HepG2 (cell line): ENCODE results near the gene FBXO7. TPM values are rescaled to one million over a fixed set of nuclear protein-coding genes. Genes with fewer than 3 reads are reported as not detected.

Source experiments
- ARID2 ChIP-seq: sonication (generic); formaldehyde crosslinking; IDR thresholded peaks from 2 replicates; pipeline ENCODE4 v1.8.1; 2022; ENCODE audit warnings: mild to moderate bottlenecking, missing genetic modification reagents, borderline replicate concordance
- ATF7 ChIP-seq, 2 experiments: fragments of 450-650 bp in 1 of 2; sonication (generic) in 1 of 2; formaldehyde crosslinking in 1 of 2; IDR thresholded peaks; 2 replicates each; pipeline versions ENCODE4 v1.4.0 to v1.6.1; 2016 to 2020; ENCODE audit warnings: antibody characterized with exemption in 1 of 2, mild to moderate bottlenecking in 1 of 2, missing genetic modification reagents in 1 of 2
- CENPX ChIP-seq: sonication (generic); formaldehyde crosslinking; IDR thresholded peaks from 2 replicates; pipeline ENCODE4 v1.9.0; 2021; ENCODE audit warnings: mild to moderate bottlenecking, missing genetic modification reagents, moderate library complexity
- HDAC6 ChIP-seq: fragments of 200-600 bp; sonication (generic); IDR thresholded peaks from 2 replicates; pipeline ENCODE4 v1.7.0; 2017; ENCODE audit warnings: mild to moderate bottlenecking, antibody characterized with exemption, low read length, low read depth
- MIXL1 ChIP-seq: IDR thresholded peaks from 2 replicates; pipeline ENCODE4 v1.6.1; 2016
- MTA1 ChIP-seq: sonication (generic); formaldehyde crosslinking; IDR thresholded peaks from 2 replicates; pipeline ENCODE4 v1.4.0; 2020; ENCODE audit warnings: missing genetic modification reagents, mild to moderate bottlenecking, borderline replicate concordance
- NFKB2 ChIP-seq: sonication (generic); formaldehyde crosslinking; IDR thresholded peaks from 2 replicates; pipeline ENCODE4 v1.4.0; 2020; ENCODE audit warnings: missing genetic modification reagents, borderline replicate concordance
- TCF12 ChIP-seq, 2 experiments: fragments of 450-650 bp in 1 of 2; sonication (generic) in 1 of 2; formaldehyde crosslinking in 1 of 2; IDR thresholded peaks; 2 replicates each; pipeline versions ENCODE4 v1.6.1 to v1.8.0; 2017 to 2022; ENCODE audit warnings: antibody characterized with exemption in 1 of 2, mild to moderate bottlenecking in 1 of 2, missing genetic modification reagents in 1 of 2, moderate library complexity in 1 of 2
- ZBTB38 ChIP-seq: sonication (generic); formaldehyde crosslinking; IDR thresholded peaks from 2 replicates; pipeline ENCODE4 v1.5.1; 2020; ENCODE audit warnings: mild to moderate bottlenecking, missing genetic modification reagents
- ZBTB8A ChIP-seq: sonication (generic); formaldehyde crosslinking; IDR thresholded peaks from 2 replicates; pipeline ENCODE4 v1.4.0; 2020; ENCODE audit warnings: mild to moderate bottlenecking, low read depth, missing genetic modification reagents, borderline replicate concordance
- ZMYM3 ChIP-seq: sonication (generic); formaldehyde crosslinking; IDR thresholded peaks from 2 replicates; pipeline ENCODE4 v1.5.1; 2020; ENCODE audit warnings: mild to moderate bottlenecking, missing genetic modification reagents
- ZNF33A ChIP-seq: sonication (generic); formaldehyde crosslinking; IDR thresholded peaks from 2 replicates; pipeline ENCODE4 v1.5.1; 2020; ENCODE audit warnings: missing genetic modification reagents, mild to moderate bottlenecking, moderate library complexity, borderline replicate concordance
- ZNF354B ChIP-seq: sonication (generic); formaldehyde crosslinking; IDR thresholded peaks from 2 replicates; pipeline ENCODE4 v1.8.0; 2022; ENCODE audit warnings: mild to moderate bottlenecking, missing genetic modification reagents
- ZNF432 ChIP-seq: sonication (generic); formaldehyde crosslinking; IDR thresholded peaks from 2 replicates; pipeline ENCODE4 v1.5.0; 2020; ENCODE audit warnings: missing genetic modification reagents, mild to moderate bottlenecking, borderline replicate concordance
- ZNF790 ChIP-seq: sonication (generic); formaldehyde crosslinking; IDR thresholded peaks from 2 replicates; pipeline ENCODE4 v1.8.0; 2022; ENCODE audit warnings: missing genetic modification reagents, mild to moderate bottlenecking, borderline replicate concordance
- ZZZ3 ChIP-seq: sonication (generic); formaldehyde crosslinking; IDR thresholded peaks from 2 replicates; pipeline ENCODE4 v1.4.0; 2020; ENCODE audit warnings: missing genetic modification reagents, mild to moderate bottlenecking, borderline replicate concordance
- polyA plus RNA-seq, 8 experiments: library from polyadenylated mRNA; depleted of rRNA in 3 of 8; stranded (reverse) in 7 of 8; unstranded in 1 of 8; fragments of >200 nt; fragmentation: Illumina TruSeq in 4 of 8; extraction: Trizol in 4 of 8; gene quantifications; 2 replicates each; pipeline versions ENCODE4 v1.2.1 to v1.2.3, GENCODE V29; 2011 to 2016; ENCODE audit warnings: low read depth in 4 of 8, missing spikeins in 1 of 8, mixed read lengths in 1 of 8; ENCODE audit not compliant: insufficient read depth in 1 of 8
- total RNA-seq, 5 experiments: library from RNA; depleted of rRNA; stranded (reverse); fragments of >200 nt; fragmentation: Illumina TruSeq; extraction: Trizol; gene quantifications; 2 replicates each; pipeline ENCODE4 v1.2.3, GENCODE V29; 2016; ENCODE audit warnings: low read depth in 1 of 5
- TF ChIP-seq, protein P1 (sequence below): IDR thresholded peaks from 2 replicates; pipeline ENCODE4 v1.6.1; 2018; ENCODE audit warnings: missing genetic modification reagents, mild to moderate bottlenecking, missing compliant biosample characterization
- TF ChIP-seq, protein P2 (sequence below): sonication (generic); formaldehyde crosslinking; IDR thresholded peaks from 2 replicates; pipeline ENCODE4 v1.4.0; 2020; ENCODE audit warnings: mild to moderate bottlenecking, missing genetic modification reagents
- TF ChIP-seq, protein P3 (sequence below): fragments of 450-650 bp; IDR thresholded peaks from 2 replicates; pipeline ENCODE4 v1.6.1; 2017

The FBXO7 gene
- total and polyA plus RNA-seq, 2 of the 13 experiments (the other 11 are each of a cell fraction or from before 2014, with no cell fraction given) = 105 to 172 TPM

GRCh38 chr22:32531931-32532819, 57.6 kb downstream of the FBXO7 start (continued):
- TF ChIP-seq ZNF790 (CRISPR knock-in tag) (no peak), ZNF33A (CRISPR knock-in tag) (no peak), NFKB2 (CRISPR knock-in tag) (peak; percentile 57; the same call in 1 of the 2 replicates), MTA1 (peak; percentile 95), HDAC6 (no peak), MIXL1 (0 out of 2 replicates have a peak, but pooled peaks have one; percentile 78), CENPX (CRISPR knock-in tag) (no peak), ZZZ3 (no peak), TCF12 (IDR thresholded peaks at IDR 0.05) (no peak), TCF12 (CRISPR knock-in tag; IDR thresholded peaks at IDR 0.05) (no peak), ZNF432 (CRISPR knock-in tag) (peak; percentile 63; the same call in 1 of the 2 replicates), ARID2 (CRISPR knock-in tag) (peak; percentile 88), ATF7 (IDR thresholded peaks at IDR 0.05) (no peak), ATF7 (CRISPR knock-in tag; IDR thresholded peaks at IDR 0.05) (peak; percentile 64; the same call in 1 of the 2 replicates), ZNF354B (no peak), ZMYM3 (peak; percentile 78; the same call in 1 of the 2 replicates), ZBTB8A (CRISPR knock-in tag) (no peak; the same call in 1 of the 2 replicates), ZBTB38 (CRISPR knock-in tag) (peak; percentile 58)
- TF ChIP-seq, protein P1, sequence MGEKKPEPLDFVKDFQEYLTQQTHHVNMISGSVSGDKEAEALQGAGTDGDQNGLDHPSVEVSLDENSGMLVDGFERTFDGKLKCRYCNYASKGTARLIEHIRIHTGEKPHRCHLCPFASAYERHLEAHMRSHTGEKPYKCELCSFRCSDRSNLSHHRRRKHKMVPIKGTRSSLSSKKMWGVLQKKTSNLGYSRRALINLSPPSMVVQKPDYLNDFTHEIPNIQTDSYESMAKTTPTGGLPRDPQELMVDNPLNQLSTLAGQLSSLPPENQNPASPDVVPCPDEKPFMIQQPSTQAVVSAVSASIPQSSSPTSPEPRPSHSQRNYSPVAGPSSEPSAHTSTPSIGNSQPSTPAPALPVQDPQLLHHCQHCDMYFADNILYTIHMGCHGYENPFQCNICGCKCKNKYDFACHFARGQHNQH (CRISPR knock-in tag) = peak; percentile 32; the same call in 1 of the 2 replicates
- TF ChIP-seq, protein P2, sequence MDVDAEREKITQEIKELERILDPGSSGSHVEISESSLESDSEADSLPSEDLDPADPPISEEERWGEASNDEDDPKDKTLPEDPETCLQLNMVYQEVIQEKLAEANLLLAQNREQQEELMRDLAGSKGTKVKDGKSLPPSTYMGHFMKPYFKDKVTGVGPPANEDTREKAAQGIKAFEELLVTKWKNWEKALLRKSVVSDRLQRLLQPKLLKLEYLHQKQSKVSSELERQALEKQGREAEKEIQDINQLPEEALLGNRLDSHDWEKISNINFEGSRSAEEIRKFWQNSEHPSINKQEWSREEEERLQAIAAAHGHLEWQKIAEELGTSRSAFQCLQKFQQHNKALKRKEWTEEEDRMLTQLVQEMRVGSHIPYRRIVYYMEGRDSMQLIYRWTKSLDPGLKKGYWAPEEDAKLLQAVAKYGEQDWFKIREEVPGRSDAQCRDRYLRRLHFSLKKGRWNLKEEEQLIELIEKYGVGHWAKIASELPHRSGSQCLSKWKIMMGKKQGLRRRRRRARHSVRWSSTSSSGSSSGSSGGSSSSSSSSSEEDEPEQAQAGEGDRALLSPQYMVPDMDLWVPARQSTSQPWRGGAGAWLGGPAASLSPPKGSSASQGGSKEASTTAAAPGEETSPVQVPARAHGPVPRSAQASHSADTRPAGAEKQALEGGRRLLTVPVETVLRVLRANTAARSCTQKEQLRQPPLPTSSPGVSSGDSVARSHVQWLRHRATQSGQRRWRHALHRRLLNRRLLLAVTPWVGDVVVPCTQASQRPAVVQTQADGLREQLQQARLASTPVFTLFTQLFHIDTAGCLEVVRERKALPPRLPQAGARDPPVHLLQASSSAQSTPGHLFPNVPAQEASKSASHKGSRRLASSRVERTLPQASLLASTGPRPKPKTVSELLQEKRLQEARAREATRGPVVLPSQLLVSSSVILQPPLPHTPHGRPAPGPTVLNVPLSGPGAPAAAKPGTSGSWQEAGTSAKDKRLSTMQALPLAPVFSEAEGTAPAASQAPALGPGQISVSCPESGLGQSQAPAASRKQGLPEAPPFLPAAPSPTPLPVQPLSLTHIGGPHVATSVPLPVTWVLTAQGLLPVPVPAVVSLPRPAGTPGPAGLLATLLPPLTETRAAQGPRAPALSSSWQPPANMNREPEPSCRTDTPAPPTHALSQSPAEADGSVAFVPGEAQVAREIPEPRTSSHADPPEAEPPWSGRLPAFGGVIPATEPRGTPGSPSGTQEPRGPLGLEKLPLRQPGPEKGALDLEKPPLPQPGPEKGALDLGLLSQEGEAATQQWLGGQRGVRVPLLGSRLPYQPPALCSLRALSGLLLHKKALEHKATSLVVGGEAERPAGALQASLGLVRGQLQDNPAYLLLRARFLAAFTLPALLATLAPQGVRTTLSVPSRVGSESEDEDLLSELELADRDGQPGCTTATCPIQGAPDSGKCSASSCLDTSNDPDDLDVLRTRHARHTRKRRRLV (CRISPR knock-in tag) = peak; percentile 72; the same call in 1 of the 2 replicates
- TF ChIP-seq, protein P3, sequence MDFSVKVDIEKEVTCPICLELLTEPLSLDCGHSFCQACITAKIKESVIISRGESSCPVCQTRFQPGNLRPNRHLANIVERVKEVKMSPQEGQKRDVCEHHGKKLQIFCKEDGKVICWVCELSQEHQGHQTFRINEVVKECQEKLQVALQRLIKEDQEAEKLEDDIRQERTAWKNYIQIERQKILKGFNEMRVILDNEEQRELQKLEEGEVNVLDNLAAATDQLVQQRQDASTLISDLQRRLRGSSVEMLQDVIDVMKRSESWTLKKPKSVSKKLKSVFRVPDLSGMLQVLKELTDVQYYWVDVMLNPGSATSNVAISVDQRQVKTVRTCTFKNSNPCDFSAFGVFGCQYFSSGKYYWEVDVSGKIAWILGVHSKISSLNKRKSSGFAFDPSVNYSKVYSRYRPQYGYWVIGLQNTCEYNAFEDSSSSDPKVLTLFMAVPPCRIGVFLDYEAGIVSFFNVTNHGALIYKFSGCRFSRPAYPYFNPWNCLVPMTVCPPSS = no peak
